ENCODE data around the gene PCNX3.

The PCNX3 gene

DNA sequence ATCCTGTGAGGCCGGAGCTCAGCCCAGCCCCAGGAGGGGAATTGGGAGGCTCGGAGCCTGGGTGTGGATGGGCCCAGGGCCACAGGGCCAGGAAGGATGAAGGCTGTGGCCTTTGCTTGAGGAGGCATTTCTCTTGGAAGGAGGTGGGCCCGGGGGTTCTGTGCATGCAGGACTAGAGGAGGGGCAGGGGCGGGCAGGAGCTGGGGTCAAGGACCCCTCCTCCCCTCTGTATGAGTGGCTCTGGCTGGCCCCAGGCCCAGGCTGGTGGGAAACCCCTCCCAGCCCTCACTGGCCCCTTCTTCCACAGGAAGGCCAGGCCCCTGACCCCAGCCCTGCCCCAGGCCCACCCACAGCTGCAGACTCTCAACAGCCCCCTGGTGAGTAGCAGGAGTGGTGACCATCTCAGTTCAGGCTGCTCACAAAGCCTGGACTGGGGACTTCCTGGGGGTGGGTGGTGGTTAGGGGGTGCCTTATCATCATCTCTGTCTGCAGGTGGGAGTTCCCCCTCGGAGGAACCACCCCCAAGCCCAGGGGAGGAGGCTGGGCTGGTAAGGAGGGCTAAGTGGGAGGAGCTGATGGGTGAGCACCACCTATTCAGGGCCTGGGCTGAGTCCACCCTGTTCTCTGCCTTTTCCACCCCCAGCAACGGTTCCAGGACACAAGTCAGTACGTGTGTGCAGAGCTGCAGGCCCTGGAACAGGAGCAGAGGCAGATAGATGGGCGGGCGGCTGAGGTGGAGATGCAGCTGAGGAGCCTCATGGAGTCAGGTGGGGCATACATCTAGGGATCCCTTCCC is 25.9 kb upstream of the PCNX3 start:
- H3F3A ChIP-seq (ENCODE audit: low read depth), result no peaks in the 10 kb centered on the region
- H3K79me2 ChIP-seq (ENCODE audit: insufficient read depth, low read length), result no peaks in the 10 kb centered on the region
- peak overlapping the region; percentile 55 for H3K9ac ChIP-seq (ENCODE audit: low read depth, low read length, poor library complexity, severe bottlenecking)
- H3K9me2 ChIP-seq (replicated peaks; ENCODE audit: low read depth, low read length), result no peaks in the 10 kb centered on the region
- no peak overlapping the region for H3K4me3 ChIP-seq (ENCODE audit: low read length, poor library complexity, severe bottlenecking)
- H2AFZ ChIP-seq (ENCODE audit: low read length), result no peak overlapping the region
- no peaks in the 10 kb centered on the region for H3K27me3 ChIP-seq (ENCODE audit: insufficient read depth, low read length, poor library complexity, severe bottlenecking)
- H3K9me3 ChIP-seq (ENCODE audit: insufficient read depth, low read depth, low read length), result no peaks in the 10 kb centered on the region
- no peaks in the 10 kb centered on the region for H3K36me3 ChIP-seq (ENCODE audit: insufficient read depth, low read length)
- H3K4me2 ChIP-seq (ENCODE audit: low read depth, low read length, poor library complexity, severe bottlenecking), result peak overlapping the region; percentile 46
- TF ChIP-seq, protein P1, sequence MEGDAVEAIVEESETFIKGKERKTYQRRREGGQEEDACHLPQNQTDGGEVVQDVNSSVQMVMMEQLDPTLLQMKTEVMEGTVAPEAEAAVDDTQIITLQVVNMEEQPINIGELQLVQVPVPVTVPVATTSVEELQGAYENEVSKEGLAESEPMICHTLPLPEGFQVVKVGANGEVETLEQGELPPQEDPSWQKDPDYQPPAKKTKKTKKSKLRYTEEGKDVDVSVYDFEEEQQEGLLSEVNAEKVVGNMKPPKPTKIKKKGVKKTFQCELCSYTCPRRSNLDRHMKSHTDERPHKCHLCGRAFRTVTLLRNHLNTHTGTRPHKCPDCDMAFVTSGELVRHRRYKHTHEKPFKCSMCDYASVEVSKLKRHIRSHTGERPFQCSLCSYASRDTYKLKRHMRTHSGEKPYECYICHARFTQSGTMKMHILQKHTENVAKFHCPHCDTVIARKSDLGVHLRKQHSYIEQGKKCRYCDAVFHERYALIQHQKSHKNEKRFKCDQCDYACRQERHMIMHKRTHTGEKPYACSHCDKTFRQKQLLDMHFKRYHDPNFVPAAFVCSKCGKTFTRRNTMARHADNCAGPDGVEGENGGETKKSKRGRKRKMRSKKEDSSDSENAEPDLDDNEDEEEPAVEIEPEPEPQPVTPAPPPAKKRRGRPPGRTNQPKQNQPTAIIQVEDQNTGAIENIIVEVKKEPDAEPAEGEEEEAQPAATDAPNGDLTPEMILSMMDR (conservative IDR thresholded peaks at IDR 0.05; ENCODE audit: low read length), result no peak
- no peak for TF ChIP-seq EZH2phosphoT487 (IDR thresholded peaks at IDR 0.05; ENCODE audit: borderline replicate concordance)
- peaks cover 2% of the 10 kb centered on the region for H4K20me1 ChIP-seq (ENCODE audit: insufficient read depth, low read length, poor library complexity, severe bottlenecking)
- H3K4me1 ChIP-seq (ENCODE audit: insufficient read depth, low read length, poor library complexity, severe bottlenecking), result peaks cover 20% of the 10 kb centered on the region

- H3K4me1 ChIP-seq (ENCODE audit: insufficient read depth, low read length, poor library complexity, severe bottlenecking), result peaks cover 20% of the 10 kb centered on the region
- TF ChIP-seq, protein P1 (conservative IDR thresholded peaks at IDR 0.05; ENCODE audit: low read length), result no peak
- TF ChIP-seq EZH2phosphoT487 (IDR thresholded peaks at IDR 0.05; ENCODE audit: borderline replicate concordance), result no peak
- no peak overlapping the region for H3K4me2 ChIP-seq (ENCODE audit: low read depth, low read length, poor library complexity, severe bottlenecking)
- H3K4me3 ChIP-seq (ENCODE audit: low read length, poor library complexity, severe bottlenecking), result no peak overlapping the region
- H3K9me2 ChIP-seq (replicated peaks; ENCODE audit: low read depth, low read length), result no peaks in the 10 kb centered on the region
- H3K9me3 ChIP-seq (ENCODE audit: insufficient read depth, low read depth, low read length), result no peaks in the 10 kb centered on the region
- no peaks in the 10 kb centered on the region for H3K79me2 ChIP-seq (ENCODE audit: insufficient read depth, low read length)
- no peaks in the 10 kb centered on the region for H3F3A ChIP-seq (ENCODE audit: low read depth)
- no peak overlapping the region for H2AFZ ChIP-seq (ENCODE audit: low read length)
- H3K27me3 ChIP-seq (ENCODE audit: insufficient read depth, low read length, poor library complexity, severe bottlenecking), result no peaks in the 10 kb centered on the region
- H4K20me1 ChIP-seq (ENCODE audit: insufficient read depth, low read length, poor library complexity, severe bottlenecking), result peaks cover 2% of the 10 kb centered on the region
- H3K36me3 ChIP-seq (ENCODE audit: insufficient read depth, low read length), result no peaks in the 10 kb centered on the region
- peak overlapping the region; percentile 38 for H3K9ac ChIP-seq (ENCODE audit: low read depth, low read length, poor library complexity, severe bottlenecking)
These were observed 25.3 kb upstream of the PCNX3 start for GRCh38 chr11:65590240-65590738.

- Histone ChIP-seq H2AFZ (ENCODE audit: low read length) (no peak overlapping the region), H3K79me2 (ENCODE audit: insufficient read depth, low read length) (no peaks in the 10 kb centered on the region), H3K4me3 (ENCODE audit: low read length, poor library complexity, severe bottlenecking) (no peak overlapping the region), H4K20me1 (ENCODE audit: insufficient read depth, low read length, poor library complexity, severe bottlenecking) (peaks cover 2% of the 10 kb centered on the region), H3K36me3 (ENCODE audit: insufficient read depth, low read length) (no peaks in the 10 kb centered on the region), H3K4me1 (ENCODE audit: insufficient read depth, low read length, poor library complexity, severe bottlenecking) (peaks cover 20% of the 10 kb centered on the region), H3K9ac (ENCODE audit: low read depth, low read length, poor library complexity, severe bottlenecking) (no peak overlapping the region), H3K9me3 (ENCODE audit: insufficient read depth, low read depth, low read length) (no peaks in the 10 kb centered on the region), H3K4me2 (ENCODE audit: low read depth, low read length, poor library complexity, severe bottlenecking) (no peak overlapping the region), H3K27me3 (ENCODE audit: insufficient read depth, low read length, poor library complexity, severe bottlenecking) (no peaks in the 10 kb centered on the region), H3K9me2 (replicated peaks; ENCODE audit: low read depth, low read length) (no peaks in the 10 kb centered on the region), H3F3A (ENCODE audit: low read depth) (no peaks in the 10 kb centered on the region)
- TF ChIP-seq EZH2phosphoT487 (IDR thresholded peaks at IDR 0.05; ENCODE audit: borderline replicate concordance), result no peak
- TF ChIP-seq, protein P1 (conservative IDR thresholded peaks at IDR 0.05; ENCODE audit: low read length), result no peak
These were observed 23.4 kb upstream of the PCNX3 start for GRCh38 chr11:65591939-65592857.
